Suprapubic skin (tissue), 4 donors: ENCODE measurements around the gene EPHB3. TPM values are rescaled to one million over a fixed set of nuclear protein-coding genes. Genes with fewer than 3 reads are reported as not detected.

Experiments used
- DNase-seq, 2 donors: peaks; one replicate each; pipeline ENCODE4 v3.0.0-alpha.2; 2019; ENCODE audit warnings: low spot score in 2 of 2
- H3K27ac ChIP-seq: fragments of 200-600 bp; sonication (generic); one replicate; pipeline ENCODE4 v1.5.1; 2019
- H3K27me3 ChIP-seq: fragments of 200-600 bp; sonication (generic); one replicate; pipeline ENCODE4 v1.5.1; 2019
- H3K36me3 ChIP-seq: fragments of 200-600 bp; sonication (generic); one replicate; pipeline ENCODE4 v1.5.1; 2019
- H3K4me1 ChIP-seq: fragments of 200-600 bp; sonication (generic); one replicate; pipeline ENCODE4 v1.5.1; 2019
- H3K4me3 ChIP-seq: fragments of 200-600 bp; sonication (generic); one replicate; pipeline ENCODE4 v1.5.1; 2019; ENCODE audit warnings: mild to moderate bottlenecking
- H3K9me3 ChIP-seq: fragments of 200-600 bp; sonication (generic); one replicate; pipeline ENCODE4 v1.5.1; 2019
- CTCF ChIP-seq, 2 donors: fragments of 200-600 bp in 1 of 2; fragments of 450-650 bp in 1 of 2; sonication (generic) in 1 of 2; IDR thresholded peaks; one replicate each; pipeline ENCODE4 v1.5.1; 2016 to 2019; ENCODE audit warnings: antibody characterized with exemption in 2 of 2, mild to moderate bottlenecking in 1 of 2, moderate library complexity in 1 of 2
- EP300 ChIP-seq: sonication (generic); formaldehyde crosslinking; IDR thresholded peaks from one replicate; pipeline ENCODE4 v1.6.1; 2017; ENCODE audit warnings: antibody characterized with exemption
- POLR2A ChIP-seq, 2 donors: fragments of 450-650 bp; IDR thresholded peaks; one replicate each; pipeline ENCODE4 v1.6.1; 2017; ENCODE audit warnings: antibody characterized with exemption in 2 of 2, mild to moderate bottlenecking in 2 of 2, moderate library complexity in 2 of 2
- POLR2AphosphoS5 ChIP-seq, 3 donors: sonication (generic); formaldehyde crosslinking; IDR thresholded peaks; one replicate each; pipeline ENCODE4 v1.6.1; 2017; ENCODE audit warnings: antibody characterized with exemption in 3 of 3
- WGBS: methylation state at CpG from one replicate; pipeline ENCODE4 v1.1.5; 2018; 5-methylcytosine and 5-hydroxymethylcytosine counted together
- total RNA-seq, 4 donors: library from RNA; depleted of rRNA; stranded (reverse); fragments of >200 nt; gene quantifications; one replicate each; pipeline ENCODE4 v1.1.0, GENCODE V29; 2016

Gene EPHB3
- total RNA-seq, 4 donors from 2014 or later: 84.5 to 152 (median 108) TPM

- Histone ChIP-seq H3K9me3 (no peaks in the 10 kb centered on the region), H3K4me1 (peaks cover 21% of the 10 kb centered on the region), H3K27me3 (peaks cover 4% of the 10 kb centered on the region), H3K4me3 (no peak overlapping the region), H3K27ac (no peak overlapping the region), H3K36me3 (no peaks in the 10 kb centered on the region)
- DNase-seq: no peak
- no peak for TF ChIP-seq POLR2A (IDR thresholded peaks at IDR 0.05)
- no peak for TF ChIP-seq EP300
- no peak for TF ChIP-seq POLR2AphosphoS5 (IDR thresholded peaks at IDR 0.05)
- no peak for TF ChIP-seq CTCF (IDR thresholded peaks at IDR 0.05)
Observed at GRCh38 chr3:184608209-184608608, 46.6 kb downstream of the EPHB3 start.

- no peak for DNase-seq
- TF ChIP-seq EP300 (no peak), POLR2AphosphoS5 (IDR thresholded peaks at IDR 0.05) (no peak), POLR2A (IDR thresholded peaks at IDR 0.05) (no peak), CTCF (IDR thresholded peaks at IDR 0.05) (no peak)
- WGBS: 80% methylated on average over 9 of the region's 9 CpGs
- H3K4me1 ChIP-seq: peaks cover 7% of the 10 kb centered on the region
- H3K27me3 ChIP-seq: no peaks in the 10 kb centered on the region
- no peak overlapping the region for H3K27ac ChIP-seq
- H3K9me3 ChIP-seq: no peaks in the 10 kb centered on the region
- no peaks in the 10 kb centered on the region for H3K36me3 ChIP-seq
- H3K4me3 ChIP-seq: no peak overlapping the region
Observed at GRCh38 chr3:184609476-184610244, 48.1 kb downstream of the EPHB3 start.

- WGBS: 71% methylated on average over 5 of the region's 6 CpGs
- no peak overlapping the region for H3K4me3 ChIP-seq
- TF ChIP-seq CTCF (IDR thresholded peaks at IDR 0.05): no peak
- TF ChIP-seq POLR2A (IDR thresholded peaks at IDR 0.05): no peak
- TF ChIP-seq POLR2AphosphoS5 (IDR thresholded peaks at IDR 0.05): no peak
- no peak for TF ChIP-seq EP300
- no peaks in the 10 kb centered on the region for H3K36me3 ChIP-seq
- H3K9me3 ChIP-seq: no peaks in the 10 kb centered on the region
- DNase-seq: no peak
- no peak overlapping the region for H3K27ac ChIP-seq
- no peaks in the 10 kb centered on the region for H3K4me1 ChIP-seq
- no peaks in the 10 kb centered on the region for H3K27me3 ChIP-seq
Observed at GRCh38 chr3:184610245-184610871, 48.8 kb downstream of the EPHB3 start.

GRCh38 chr3:184611607-184612281 is 50.2 kb downstream of the EPHB3 start:
- no peak overlapping the region for H3K4me3 ChIP-seq
- no peak for DNase-seq
- no peak for TF ChIP-seq POLR2AphosphoS5 (IDR thresholded peaks at IDR 0.05)
- TF ChIP-seq EP300: no peak
- TF ChIP-seq POLR2A (IDR thresholded peaks at IDR 0.05): no peak
- TF ChIP-seq CTCF (IDR thresholded peaks at IDR 0.05): no peak
- H3K27me3 ChIP-seq: no peaks in the 10 kb centered on the region
- no peaks in the 10 kb centered on the region for H3K9me3 ChIP-seq
- 79% methylated on average over 8 of the region's 8 CpGs for WGBS
- H3K27ac ChIP-seq: no peak overlapping the region
- no peaks in the 10 kb centered on the region for H3K36me3 ChIP-seq
- no peaks in the 10 kb centered on the region for H3K4me1 ChIP-seq

- no peak for TF ChIP-seq POLR2A (IDR thresholded peaks at IDR 0.05)
- no peak for TF ChIP-seq EP300
- no peak for TF ChIP-seq POLR2AphosphoS5 (IDR thresholded peaks at IDR 0.05)
- TF ChIP-seq CTCF (IDR thresholded peaks at IDR 0.05): no peak
Observed at GRCh38 chr3:184615396-184615795, 53.8 kb downstream of the EPHB3 start.

More at GRCh38 chr3:184615396-184615795, 53.8 kb downstream of the EPHB3 start:
- 95% methylated on average over 1 of the region's 1 CpG for WGBS
- no peaks in the 10 kb centered on the region for H3K9me3 ChIP-seq
- H3K4me1 ChIP-seq: peaks cover 16% of the 10 kb centered on the region
- no peak overlapping the region for H3K27ac ChIP-seq
- H3K4me3 ChIP-seq: no peak overlapping the region
- no peak for DNase-seq
- no peaks in the 10 kb centered on the region for H3K27me3 ChIP-seq
- no peaks in the 10 kb centered on the region for H3K36me3 ChIP-seq
